ENCODE results near the gene FRS2.

The FRS2 gene

GRCh38 chr12:69527506-69528272, 57.5 kb downstream of the FRS2 start:
- no peak for DNase-seq (ENCODE audit: low read depth)

- DNase-seq (ENCODE audit: low read depth) = no peak
These were observed 58.8 kb downstream of the FRS2 start for GRCh38 chr12:69529021-69529420.

GRCh38 chr12:69533844-69534243, 63.7 kb downstream of the FRS2 start:
- no peak for DNase-seq (ENCODE audit: low read depth)

- no peak for DNase-seq (ENCODE audit: low read depth)
These were observed 64.2 kb downstream of the FRS2 start for GRCh38 chr12:69534389-69534822.

- DNase-seq (ENCODE audit: low read depth) = no peak
These were observed 70.8 kb downstream of the FRS2 start for GRCh38 chr12:69540987-69541386.

- DNase-seq (ENCODE audit: low read depth) = no peak
These were observed 73.9 kb downstream of the FRS2 start for GRCh38 chr12:69544087-69544486.

GRCh38 chr12:69545081-69545480, 74.9 kb downstream of the FRS2 start:
- no peak for DNase-seq (ENCODE audit: low read depth)

- no peak for DNase-seq (ENCODE audit: low read depth)
These were observed 76.7 kb downstream of the FRS2 start for GRCh38 chr12:69546693-69547438.

- no peak for DNase-seq (ENCODE audit: low read depth)
These were observed 78.5 kb downstream of the FRS2 start for GRCh38 chr12:69548687-69549086.

- DNase-seq (ENCODE audit: low read depth) = no peak
These were observed 80.6 kb downstream of the FRS2 start for GRCh38 chr12:69550569-69551350.

- no peak for DNase-seq (ENCODE audit: low read depth)
These were observed 83.5 kb downstream of the FRS2 start for GRCh38 chr12:69553628-69554248.

GRCh38 chr12:69555461-69555860, 85.3 kb downstream of the FRS2 start:
- DNase-seq (ENCODE audit: low read depth) = no peak

- DNase-seq (ENCODE audit: low read depth) = no peak
These were observed 86.2 kb downstream of the FRS2 start for GRCh38 chr12:69556383-69556782.

GRCh38 chr12:69563166-69563762, 93.1 kb downstream of the FRS2 start:
- DNase-seq (ENCODE audit: low read depth) = no peak

- no peak for DNase-seq (ENCODE audit: low read depth)
These were observed 96.4 kb downstream of the FRS2 start for GRCh38 chr12:69566603-69567002.

- DNase-seq (ENCODE audit: low read depth) = no peak
These were observed 99.0 kb downstream of the FRS2 start for GRCh38 chr12:69569236-69569635.

- no peak for DNase-seq (ENCODE audit: low read depth)
These were observed 99.9 kb downstream of the FRS2 start for GRCh38 chr12:69570000-69570516.

GRCh38 chr12:69570545-69571399, 100.6 kb downstream of the FRS2 start:
- no peak for DNase-seq (ENCODE audit: low read depth)

GRCh38 chr12:69575346-69575745, 105.2 kb downstream of the FRS2 start:
- DNase-seq (ENCODE audit: low read depth) = no peak

GRCh38 chr12:69578283-69578682, 108.1 kb downstream of the FRS2 start:
- DNase-seq (ENCODE audit: low read depth) = no peak

GRCh38 chr12:69579029-69579428, 108.8 kb downstream of the FRS2 start:
- no peak for DNase-seq (ENCODE audit: low read depth)
